Activated naive CD4-positive, alpha-beta T cell treated with anti-CD3 and anti-CD28 coated beads, Interleukin-2, amount 50 U/mL, for 72 hours (primary cell): Measurements from ENCODE around the gene RIC3. TPM values are rescaled to one million over a fixed set of nuclear protein-coding genes. Genes with fewer than 3 reads are reported as not detected.
A peak's percentile ranks its signal among the peaks of the same experiment; 100 is the strongest.
"Not testable (repeated sequence)": the region's sequence is repeated elsewhere in the genome, so short reads cannot be mapped to it uniquely, and the experiment has no call there.

Experiments used
- ATAC-seq, 2 donors: fragments of 150-1000 bp; cut with Tn5 transposase; 2 replicates each; pipeline ENCODE4 v1.10.0; 2021; ENCODE audit warnings: mild to moderate bottlenecking in 2 of 2, moderate library complexity in 2 of 2
- DNase-seq, 2 donors: peaks; one replicate each; pipeline ENCODE4 v3.0.0; 2021 to 2022; ENCODE audit warnings: low spot score in 2 of 2
- H3K27ac Mint-ChIP-seq, 2 donors: one replicate each; pipeline ENCODE4 v1.8.0; 2022; ENCODE audit warnings: mild to moderate bottlenecking in 2 of 2, mixed read lengths in 2 of 2
- H3K36me3 Mint-ChIP-seq, 2 donors: one replicate each; pipeline ENCODE4 v1.8.0; 2022; ENCODE audit warnings: mixed read lengths in 2 of 2
- H3K9me3 Mint-ChIP-seq, 2 donors: one replicate each; pipeline ENCODE4 v1.8.0; 2022; ENCODE audit warnings: mixed read lengths in 2 of 2
- total RNA-seq, 2 donors: library from RNA; stranded (reverse); gene quantifications; one replicate each; pipeline ENCODE4 v1.2.3, GENCODE V29; 2022

Gene RIC3
- total RNA-seq, 2 donors from 2014 or later: 12.1 to 19.7 TPM

DNA sequence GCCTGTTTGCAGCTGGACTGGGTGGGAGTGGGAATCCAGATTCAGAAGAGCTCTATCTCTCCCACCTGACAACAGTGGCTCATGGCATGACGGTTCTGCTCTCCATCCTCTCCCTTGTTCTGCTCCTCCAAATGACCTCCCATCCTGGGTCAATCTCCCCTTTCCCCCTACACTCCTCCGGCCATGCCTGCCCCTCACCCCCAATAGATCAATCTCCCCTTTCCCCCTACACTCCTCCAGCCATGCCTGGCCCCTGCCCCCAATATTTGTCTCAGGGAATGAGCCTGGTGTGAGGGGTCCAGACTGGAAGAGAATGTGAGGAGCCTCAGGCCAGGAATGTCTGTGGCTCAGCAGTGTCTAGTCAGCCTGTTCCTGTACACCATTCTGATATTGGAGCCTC, 30.9 kb upstream of the RIC3 start:
- H3K27ac Mint-ChIP-seq: no peak overlapping the region
- no peak for ATAC-seq
- no peaks in the 10 kb centered on the region for H3K36me3 Mint-ChIP-seq
- no peaks in the 10 kb centered on the region for H3K9me3 Mint-ChIP-seq
- DNase-seq: no peak

GRCh38 chr11:8196749-8197148, 27.9 kb upstream of the RIC3 start:
- H3K9me3 Mint-ChIP-seq: no peaks in the 10 kb centered on the region
- ATAC-seq (no peak), DNase-seq (no peak)
- H3K27ac Mint-ChIP-seq: no peak overlapping the region
- no peaks in the 10 kb centered on the region for H3K36me3 Mint-ChIP-seq

GRCh38 chr11:8194956-8195355, 26.1 kb upstream of the RIC3 start:
- Mint-ChIP-seq H3K9me3 (no peaks in the 10 kb centered on the region), H3K27ac (no peak overlapping the region), H3K36me3 (no peaks in the 10 kb centered on the region)
- ATAC-seq: no peak
- DNase-seq: peak in 1 of 2 donors; percentile 35

- peak; percentile 39 to 47 for ATAC-seq
- H3K36me3 Mint-ChIP-seq: no peaks in the 10 kb centered on the region
- no peak overlapping the region for H3K27ac Mint-ChIP-seq
- no peaks in the 10 kb centered on the region for H3K9me3 Mint-ChIP-seq
- no peak for DNase-seq
Observed at GRCh38 chr11:8192896-8193209, 24.0 kb upstream of the RIC3 start.

DNA sequence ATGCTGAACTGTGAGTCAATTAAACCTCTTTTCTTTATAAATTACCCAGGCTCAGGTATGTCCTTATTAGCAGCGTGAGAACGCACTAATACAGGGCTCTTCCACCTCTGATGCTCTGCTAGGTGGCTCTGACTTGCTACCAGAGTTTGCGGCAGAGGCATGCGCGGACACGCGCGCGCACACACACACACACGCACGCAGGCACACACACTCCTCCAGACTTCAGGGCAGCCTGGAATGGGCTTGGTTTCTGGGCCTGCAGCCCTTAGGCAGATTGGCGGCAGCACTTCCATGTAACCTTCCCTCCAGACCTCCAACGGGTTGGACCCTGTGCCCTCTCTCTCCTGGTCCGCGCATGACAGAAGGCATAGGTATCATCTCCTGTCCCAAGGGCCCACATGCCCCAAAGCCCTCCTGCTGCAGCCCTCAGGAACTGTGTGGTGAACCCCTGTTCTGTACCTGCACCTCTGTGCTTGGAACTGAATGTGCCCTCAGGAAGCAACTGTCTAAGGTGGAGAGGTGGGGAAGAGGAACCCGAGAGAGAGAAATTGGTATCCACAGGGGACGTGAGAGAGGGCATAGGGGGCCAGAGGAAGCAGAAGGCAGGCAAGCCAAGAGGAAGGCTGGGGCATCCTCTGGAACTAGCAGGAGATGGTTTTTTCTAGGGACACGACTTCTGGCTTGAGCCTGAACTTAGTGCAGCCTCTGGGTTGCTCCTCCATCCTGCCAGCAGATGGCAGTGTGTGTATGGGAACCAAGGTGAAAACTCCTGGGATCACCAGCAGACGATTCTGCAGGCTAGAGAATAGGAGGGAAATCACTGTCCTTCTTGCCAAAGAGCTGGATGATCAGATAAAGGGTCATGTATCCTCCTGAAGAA, 23.4 kb upstream of the RIC3 start:
- peak; percentile 61 to 73 for ATAC-seq
- Mint-ChIP-seq H3K36me3 (no peaks in the 10 kb centered on the region), H3K27ac (no peak overlapping the region), H3K9me3 (no peaks in the 10 kb centered on the region)
- DNase-seq: peak in 1 of 2 donors; percentile 56

DNA sequence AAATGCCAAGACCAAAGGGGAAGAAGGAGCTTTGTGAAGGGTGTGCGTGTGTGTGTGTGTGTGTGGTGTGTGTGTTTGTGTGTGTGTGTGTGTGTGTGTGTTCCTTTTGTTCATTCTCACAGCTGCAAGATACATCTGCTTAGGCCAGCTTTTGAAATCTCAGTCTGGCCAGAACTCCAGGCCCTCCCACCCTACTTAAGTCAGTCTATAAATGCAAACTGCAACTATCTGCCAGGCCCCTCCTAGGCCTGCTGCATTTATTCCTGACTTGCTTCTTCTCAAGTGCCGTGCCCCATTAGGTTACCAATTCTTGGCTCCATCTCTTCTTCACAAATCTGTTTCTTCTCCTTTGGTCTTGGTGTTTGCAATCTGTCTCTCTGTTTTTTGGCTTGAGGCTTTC, 21.6 kb upstream of the RIC3 start:
- Mint-ChIP-seq H3K36me3 (no peaks in the 10 kb centered on the region), H3K9me3 (no peaks in the 10 kb centered on the region), H3K27ac (no peak overlapping the region)
- ATAC-seq: no peak
- DNase-seq: no peak

GRCh38 chr11:8186429-8186828, 17.6 kb upstream of the RIC3 start:
- H3K36me3 Mint-ChIP-seq: no peaks in the 10 kb centered on the region
- no peak overlapping the region for H3K27ac Mint-ChIP-seq
- DNase-seq (no peak), ATAC-seq (no peak)
- no peaks in the 10 kb centered on the region for H3K9me3 Mint-ChIP-seq

GRCh38 chr11:8183111-8183510, 14.3 kb upstream of the RIC3 start:
- no peak overlapping the region for H3K27ac Mint-ChIP-seq
- DNase-seq (no peak), ATAC-seq (no peak)
- H3K36me3 Mint-ChIP-seq: no peaks in the 10 kb centered on the region
- H3K9me3 Mint-ChIP-seq: no peaks in the 10 kb centered on the region

DNA sequence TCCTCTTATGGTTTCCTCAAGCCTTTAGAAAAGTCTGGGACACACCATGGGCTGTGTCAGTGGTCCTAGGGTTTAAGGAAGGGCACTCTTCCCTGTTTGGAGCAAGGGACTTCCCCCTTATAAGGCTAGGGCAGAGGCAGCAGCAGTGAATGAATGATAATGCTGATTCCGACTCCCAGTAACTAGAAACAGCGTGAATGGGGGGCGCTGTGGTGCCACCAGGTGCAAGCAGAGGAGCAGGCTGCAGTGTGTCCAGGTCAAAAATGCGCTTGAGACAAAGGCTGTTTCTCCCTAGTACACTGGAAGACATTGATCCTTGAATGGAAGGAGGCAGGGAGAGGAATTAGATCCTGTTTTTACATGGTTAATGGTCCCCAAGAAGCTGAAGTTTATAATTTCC, 11.6 kb upstream of the RIC3 start:
- no peaks in the 10 kb centered on the region for H3K36me3 Mint-ChIP-seq
- H3K9me3 Mint-ChIP-seq: no peaks in the 10 kb centered on the region
- DNase-seq (no peak), ATAC-seq (no peak)
- H3K27ac Mint-ChIP-seq: no peak overlapping the region

DNA sequence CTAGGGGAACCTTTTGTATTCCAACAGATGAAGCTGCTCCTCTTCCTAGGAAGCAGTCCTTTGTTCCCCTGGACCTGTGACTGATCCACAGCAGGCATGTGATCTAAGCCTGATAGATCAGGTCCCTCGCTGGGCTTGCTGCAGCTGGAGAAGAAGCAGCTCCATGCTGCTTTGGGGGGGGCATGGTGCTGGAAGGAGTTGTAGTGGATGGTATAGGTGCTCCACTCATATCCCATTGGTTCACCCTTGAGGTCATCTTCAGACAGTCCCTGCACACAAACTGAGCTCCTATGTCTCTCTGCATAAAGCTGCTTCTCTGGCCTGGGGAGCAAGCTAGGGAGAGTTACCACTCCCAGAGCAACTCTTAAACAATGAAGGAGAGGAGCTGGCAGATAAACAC, 9.5 kb upstream of the RIC3 start:
- H3K36me3 Mint-ChIP-seq: no peaks in the 10 kb centered on the region
- no peak overlapping the region for H3K27ac Mint-ChIP-seq
- DNase-seq (no peak), ATAC-seq (no peak)
- no peaks in the 10 kb centered on the region for H3K9me3 Mint-ChIP-seq

DNA sequence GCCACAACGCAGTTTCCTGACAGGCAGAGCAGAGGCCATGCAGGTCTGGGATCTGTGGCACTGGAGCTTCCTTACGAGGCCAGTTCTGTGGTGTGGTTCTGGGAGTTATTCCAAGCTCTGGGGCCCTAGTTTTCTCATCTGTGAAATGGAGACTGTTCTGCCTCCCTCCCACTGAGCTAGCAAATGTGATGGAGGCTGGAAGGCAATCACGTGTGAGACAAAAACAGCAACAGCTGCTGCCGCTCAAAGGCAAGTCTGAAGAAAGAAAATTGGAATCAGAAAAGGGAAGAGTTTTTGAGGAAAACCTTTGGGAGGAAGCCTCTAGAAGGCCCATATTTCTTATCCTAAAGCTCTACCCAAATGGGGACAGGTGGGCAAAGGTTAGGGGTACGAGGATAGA, 8.3 kb upstream of the RIC3 start:
- DNase-seq (no peak), ATAC-seq (no peak)
- H3K9me3 Mint-ChIP-seq: no peaks in the 10 kb centered on the region
- H3K36me3 Mint-ChIP-seq: no peaks in the 10 kb centered on the region
- no peak overlapping the region for H3K27ac Mint-ChIP-seq

DNA sequence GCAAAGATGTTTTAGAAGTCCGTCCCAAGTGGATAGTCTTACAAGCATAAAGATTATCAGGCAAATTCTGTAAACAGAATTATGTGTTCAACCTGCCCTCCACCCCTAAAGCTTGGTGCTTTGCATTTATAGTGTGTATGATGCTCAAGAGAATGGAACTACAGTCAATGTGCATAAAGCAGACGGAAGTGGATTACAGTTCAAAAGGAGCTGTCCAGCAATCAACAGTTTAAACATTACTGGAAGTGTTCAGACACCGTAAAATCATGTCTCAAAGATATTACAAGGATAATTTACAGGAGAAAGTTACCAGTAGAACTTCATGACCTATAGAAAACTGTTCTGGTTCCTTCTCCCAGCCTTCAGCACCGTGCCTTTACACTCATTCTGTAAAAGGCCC, 1.0 kb downstream of the RIC3 start:
- Mint-ChIP-seq H3K27ac (peak overlapping the region in 1 of 2 donors; percentile 87), H3K36me3 (peaks cover 32 to 40% of the 10 kb centered on the region in 2 donors), H3K9me3 (peaks cover 0 to 4% of the 10 kb centered on the region in 2 donors)
- ATAC-seq (no peak), DNase-seq (no peak)

DNA sequence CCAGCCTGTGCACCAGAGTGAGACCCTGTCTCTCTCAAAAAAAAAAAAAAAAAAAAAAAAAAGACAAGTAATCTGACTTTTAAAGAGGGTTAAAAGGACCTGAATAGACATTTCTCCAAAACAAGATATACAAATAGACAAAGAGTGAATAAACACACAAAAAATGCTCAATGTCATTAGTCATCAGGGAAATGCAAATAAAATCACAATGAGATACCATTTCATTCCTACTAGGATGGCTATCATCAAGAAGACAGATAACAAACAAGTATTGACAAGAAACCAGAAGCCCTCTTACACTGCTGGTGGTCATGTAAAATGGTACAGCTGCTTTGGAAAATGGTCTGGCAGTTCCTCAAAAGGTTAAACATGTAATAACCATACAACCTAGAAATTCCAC, 4.1 kb downstream of the RIC3 start:
- Mint-ChIP-seq H3K36me3 (peaks cover 32 to 36% of the 10 kb centered on the region in 2 donors), H3K9me3 (no peaks in the 10 kb centered on the region), H3K27ac (no peak overlapping the region)
- ATAC-seq (no peak), DNase-seq (no peak)

- not testable (repeated sequence) for ATAC-seq, DNase-seq, H3K27ac Mint-ChIP-seq, H3K9me3 Mint-ChIP-seq
- peaks cover 6 to 21% of the 10 kb centered on the region in 2 donors for H3K36me3 Mint-ChIP-seq
Observed at GRCh38 chr11:8161627-8162304, 7.1 kb downstream of the RIC3 start.

- ATAC-seq: no peak
- no peak overlapping the region for H3K27ac Mint-ChIP-seq
- H3K36me3 Mint-ChIP-seq: peaks cover 0 to 10% of the 10 kb centered on the region in 2 donors
- H3K9me3 Mint-ChIP-seq: no peaks in the 10 kb centered on the region
- no peak for DNase-seq
Observed at GRCh38 chr11:8156877-8157276, 11.9 kb downstream of the RIC3 start.

DNA sequence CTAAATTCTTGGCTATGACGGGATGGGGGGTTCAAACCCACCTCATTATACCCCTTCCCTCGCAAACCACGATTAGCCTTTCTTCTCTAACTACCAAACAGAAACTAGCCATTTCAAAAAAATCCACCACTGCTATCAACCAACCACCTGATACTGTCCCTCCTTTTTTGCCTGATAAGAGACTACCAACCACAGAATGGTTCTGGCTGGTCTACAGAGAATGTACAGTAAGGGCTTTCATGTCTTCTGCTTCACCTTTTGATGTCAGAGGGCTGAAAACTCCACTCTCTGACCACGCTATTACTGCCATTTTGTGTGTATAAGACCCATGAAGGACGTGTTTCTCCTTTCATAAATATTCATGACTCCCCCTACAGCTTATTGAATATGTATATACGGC, 19.1 kb downstream of the RIC3 start:
- DNase-seq (no peak), ATAC-seq (no peak)
- no peak overlapping the region for H3K27ac Mint-ChIP-seq
- peaks cover 4 to 11% of the 10 kb centered on the region in 2 donors for H3K36me3 Mint-ChIP-seq
- no peaks in the 10 kb centered on the region for H3K9me3 Mint-ChIP-seq

DNA sequence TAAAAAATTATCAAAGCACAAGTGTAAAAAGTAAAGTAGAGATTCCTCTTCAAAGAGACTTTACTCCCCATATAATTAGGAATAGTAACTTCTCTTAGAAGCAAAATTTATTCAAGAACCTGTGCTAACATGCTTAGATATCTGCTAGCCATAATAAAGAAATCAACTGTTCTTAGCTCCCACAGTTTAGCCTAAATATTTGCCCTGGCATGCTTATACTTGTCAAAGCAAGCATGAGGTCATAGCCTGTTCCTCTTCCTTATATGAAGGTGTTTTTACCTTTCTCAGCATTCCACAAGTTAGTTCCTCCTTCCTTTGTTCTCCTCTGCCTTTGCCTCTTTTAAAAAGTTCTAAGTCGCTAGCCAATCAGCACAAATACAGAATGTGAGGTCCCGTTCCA, 30.3 kb downstream of the RIC3 start:
- ATAC-seq: no peak
- Mint-ChIP-seq H3K27ac (no peak overlapping the region), H3K9me3 (peaks cover 0 to 4% of the 10 kb centered on the region in 2 donors), H3K36me3 (peaks cover 30 to 42% of the 10 kb centered on the region in 2 donors)
- DNase-seq: no peak

- H3K27ac Mint-ChIP-seq: no peak overlapping the region
- no peaks in the 10 kb centered on the region for H3K36me3 Mint-ChIP-seq
- ATAC-seq (no peak), DNase-seq (no peak)
- H3K9me3 Mint-ChIP-seq: no peaks in the 10 kb centered on the region
Observed at GRCh38 chr11:8127447-8127846, 41.4 kb downstream of the RIC3 start.
